ENCODE measurements around the gene KIF1B. TPM values are rescaled to one million over a fixed set of nuclear protein-coding genes. Genes with fewer than 3 reads are reported as not detected.
"Not testable (repeated sequence)": the region's sequence is repeated elsewhere in the genome, so short reads cannot be mapped to it uniquely, and the experiment has no call there.

Gene KIF1B
- total RNA-seq, 1 donor from 2014 or later: 78.4 TPM

DNA sequence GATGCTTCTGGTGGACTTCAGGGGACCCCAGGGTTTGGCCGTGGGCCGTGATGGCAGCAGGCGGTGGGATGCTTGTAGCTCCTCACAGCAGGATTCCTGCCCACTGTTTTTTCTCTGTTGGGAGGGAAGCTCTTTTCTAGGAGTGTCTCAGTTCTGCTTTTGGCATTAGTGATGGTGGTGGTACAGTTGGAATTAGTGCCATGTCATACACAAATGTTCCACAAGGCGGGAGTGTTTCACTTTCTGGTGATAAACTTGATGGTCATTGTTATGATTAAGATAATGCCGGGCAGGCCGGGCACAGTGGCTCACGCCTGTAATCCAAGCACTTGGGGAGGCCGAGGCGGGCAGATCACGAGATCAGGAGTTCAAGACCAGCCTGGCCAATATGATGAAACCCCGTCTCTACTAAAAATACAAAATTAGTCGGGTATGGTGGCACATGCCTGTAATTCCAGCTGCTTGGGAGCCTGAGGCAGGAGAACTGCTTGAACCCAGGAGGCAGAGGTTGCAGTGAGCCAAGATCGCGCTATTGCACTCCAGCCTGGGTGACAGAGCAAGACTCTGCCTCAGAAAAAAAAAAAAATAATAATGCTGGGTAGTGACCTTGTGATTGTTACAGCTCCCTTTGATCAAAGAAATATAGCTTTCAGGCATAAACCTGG, 167.1 kb downstream of the KIF1B start:
- H3K4me3 ChIP-seq; H3K27me3 ChIP-seq (ENCODE audit: low read depth); H3K9me3 ChIP-seq (replicated peaks): not testable (repeated sequence)
- Histone ChIP-seq H3K4me1 (peaks cover 10% of the 10 kb centered on the region), H3K27ac (replicated peaks) (peak overlapping the region; percentile 59), H3K36me3 (peaks cover 43% of the 10 kb centered on the region)
- TF ChIP-seq CTCF (IDR thresholded peaks at IDR 0.05; ENCODE audit: borderline replicate concordance): peak; percentile 76
- intact Hi-C loops (cut with micrococcal nuclease): loop anchor here (5.0 kb wide), 1 partner anchor 50 kb away; no protein-coding TSS in a partner anchor
- peak; percentile 48 for DNase-seq

DNA sequence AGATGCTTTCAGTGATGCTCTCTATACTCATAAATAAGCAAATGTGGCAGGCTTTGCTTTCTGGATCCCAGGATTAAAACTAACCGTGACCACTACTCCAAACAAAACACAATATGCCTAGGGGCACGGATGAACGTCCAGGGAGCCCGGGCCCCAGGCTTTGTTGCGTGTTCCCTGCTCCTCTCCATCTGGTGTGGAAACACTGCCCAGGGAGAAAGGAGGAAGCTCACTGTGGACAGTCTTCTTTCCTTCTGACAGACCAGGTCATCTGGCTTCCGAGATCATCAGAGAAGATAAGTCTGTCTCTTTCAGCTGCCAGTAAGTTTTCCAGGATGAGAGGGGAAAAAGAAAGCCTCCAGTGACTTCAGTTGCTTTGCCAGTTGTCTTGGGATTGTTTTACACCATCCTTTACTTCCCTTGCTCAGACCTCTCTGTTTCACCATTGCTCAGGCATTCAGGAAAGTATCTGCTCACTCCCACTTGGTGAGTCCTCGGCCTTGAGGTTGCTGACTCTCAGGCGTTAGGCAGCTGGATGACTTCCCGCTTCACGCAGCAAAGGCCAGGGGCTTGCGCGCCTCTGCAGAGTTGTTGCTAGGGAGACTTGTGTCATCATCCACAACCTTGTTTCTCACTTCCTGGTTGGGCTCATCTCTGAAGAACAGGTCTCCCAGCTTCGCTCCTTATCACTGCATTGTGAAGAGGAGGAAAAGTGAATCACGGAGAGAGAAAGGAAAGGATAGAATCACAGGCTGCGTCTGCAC, 167.9 kb downstream of the KIF1B start:
- Histone ChIP-seq H3K36me3 (peaks cover 37% of the 10 kb centered on the region), H3K4me3 (no peak overlapping the region), H3K27ac (replicated peaks) (peak overlapping the region; percentile 59), H3K4me1 (peaks cover 10% of the 10 kb centered on the region), H3K9me3 (replicated peaks) (no peaks in the 10 kb centered on the region), H3K27me3 (ENCODE audit: low read depth) (no peaks in the 10 kb centered on the region)
- DNase-seq: peak; percentile 32
- no peak for TF ChIP-seq CTCF (IDR thresholded peaks at IDR 0.05; ENCODE audit: borderline replicate concordance)
- intact Hi-C loops (cut with micrococcal nuclease): loop anchor here (5.0 kb wide), 1 partner anchor 49 kb away; no protein-coding TSS in a partner anchor

- TF ChIP-seq CTCF (IDR thresholded peaks at IDR 0.05; ENCODE audit: borderline replicate concordance): no peak
- H3K9me3 ChIP-seq (replicated peaks): no peaks in the 10 kb centered on the region
- H3K27me3 ChIP-seq (ENCODE audit: low read depth): no peaks in the 10 kb centered on the region
- H3K4me3 ChIP-seq: no peak overlapping the region
- peak overlapping the region; percentile 8 for H3K27ac ChIP-seq (replicated peaks)
- peaks cover 10% of the 10 kb centered on the region for H3K4me1 ChIP-seq
- peaks cover 28% of the 10 kb centered on the region for H3K36me3 ChIP-seq
- no peak for DNase-seq
- intact Hi-C loops (cut with micrococcal nuclease): loop anchor here (5.0 kb wide), 1 partner anchor 48 kb away; no protein-coding TSS in a partner anchor
These were observed 168.8 kb downstream of the KIF1B start for GRCh38 chr1:10379101-10379620.

DNA sequence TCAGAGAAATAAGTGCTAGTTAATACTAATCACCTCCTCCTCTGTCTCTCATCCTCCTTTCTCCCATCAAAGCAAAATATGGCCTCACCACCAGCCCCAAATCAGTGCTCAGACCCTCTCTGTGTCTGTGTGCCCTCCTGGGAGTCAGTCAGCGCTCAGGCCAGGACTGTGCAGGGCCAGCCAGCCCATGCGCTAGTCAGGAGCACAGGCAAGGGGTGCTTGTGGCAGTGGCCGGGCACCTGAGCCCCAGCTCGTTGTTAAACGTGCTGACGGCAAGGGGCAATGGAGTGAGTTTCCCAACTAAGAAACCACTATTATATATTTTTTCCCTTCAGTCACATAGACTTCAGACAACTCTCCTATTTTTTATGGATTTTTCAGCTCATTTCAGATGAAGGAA, 169.3 kb downstream of the KIF1B start:
- Histone ChIP-seq H3K4me3 (no peak overlapping the region), H3K27ac (replicated peaks) (no peak overlapping the region), H3K36me3 (peaks cover 22% of the 10 kb centered on the region), H3K9me3 (replicated peaks) (no peaks in the 10 kb centered on the region), H3K27me3 (ENCODE audit: low read depth) (no peaks in the 10 kb centered on the region), H3K4me1 (peaks cover 10% of the 10 kb centered on the region)
- intact Hi-C loops (cut with micrococcal nuclease): loop anchor here (5.0 kb wide), 1 partner anchor 48 kb away; no protein-coding TSS in a partner anchor
- no peak for DNase-seq
- TF ChIP-seq CTCF (IDR thresholded peaks at IDR 0.05; ENCODE audit: borderline replicate concordance): no peak

- H3K9me3 ChIP-seq (replicated peaks): no peaks in the 10 kb centered on the region
- no peak overlapping the region for H3K27ac ChIP-seq (replicated peaks)
- no peak overlapping the region for H3K4me3 ChIP-seq
- peaks cover 13% of the 10 kb centered on the region for H3K36me3 ChIP-seq
- H3K27me3 ChIP-seq (ENCODE audit: low read depth): no peaks in the 10 kb centered on the region
- H3K4me1 ChIP-seq: peaks cover 10% of the 10 kb centered on the region
- no peak for TF ChIP-seq CTCF (IDR thresholded peaks at IDR 0.05; ENCODE audit: borderline replicate concordance)
- DNase-seq: no peak
- intact Hi-C loops (cut with micrococcal nuclease): no loop called here
These were observed 170.4 kb downstream of the KIF1B start for GRCh38 chr1:10380594-10381275.
